Activated T-cell treated with anti-CD3 and anti-CD28 coated beads, Interleukin-2, amount 50 U/mL, for 24 hours (primary cell): ENCODE results near the gene VGLL4.

ENCODE experiments used
- DNase-seq: peaks from one replicate; pipeline ENCODE4 v3.0.0-alpha.2; 2020
- H3K27ac Mint-ChIP-seq: 2 replicates; pipeline ENCODE4 v1.8.0; 2020; ENCODE audit warnings: mild to moderate bottlenecking, mixed read lengths
- H3K27me3 Mint-ChIP-seq: 2 replicates; pipeline ENCODE4 v1.8.0; 2020; ENCODE audit warnings: mixed read lengths
- H3K36me3 Mint-ChIP-seq: 2 replicates; pipeline ENCODE4 v1.8.0; 2020; ENCODE audit warnings: low read depth, mixed read lengths
- H3K4me1 Mint-ChIP-seq: 2 replicates; pipeline ENCODE4 v1.8.0; 2020; ENCODE audit warnings: low read depth, mixed read lengths
- H3K4me3 Mint-ChIP-seq: 2 replicates; pipeline ENCODE4 v1.8.0; 2020; ENCODE audit warnings: mild to moderate bottlenecking, moderate library complexity, mixed read lengths
- H3K9me3 Mint-ChIP-seq: 2 replicates; pipeline ENCODE4 v1.8.0; 2020; ENCODE audit warnings: mixed read lengths

Gene VGLL4

GRCh38 chr3:11558411-11558903 is 85.3 kb downstream of the VGLL4 start:
- Mint-ChIP-seq H3K4me1 (peaks cover 14% of the 10 kb centered on the region), H3K9me3 (no peaks in the 10 kb centered on the region), H3K36me3 (peaks cover 85% of the 10 kb centered on the region)

GRCh38 chr3:11558002-11558401 is 85.7 kb downstream of the VGLL4 start:
- H3K9me3 Mint-ChIP-seq: no peaks in the 10 kb centered on the region
- DNase-seq: no peak
- H3K36me3 Mint-ChIP-seq: peaks cover 85% of the 10 kb centered on the region
- peaks cover 14% of the 10 kb centered on the region for H3K4me1 Mint-ChIP-seq
- no peaks in the 10 kb centered on the region for H3K27me3 Mint-ChIP-seq
- peak overlapping the region; percentile 76 for H3K27ac Mint-ChIP-seq
- H3K4me3 Mint-ChIP-seq: no peak overlapping the region

More at GRCh38 chr3:11558411-11558903, 85.3 kb downstream of the VGLL4 start:
- Mint-ChIP-seq H3K4me3 (no peak overlapping the region), H3K27ac (peak overlapping the region; percentile 76), H3K27me3 (no peaks in the 10 kb centered on the region)
- no peak for DNase-seq

GRCh38 chr3:11556851-11557644 is 86.7 kb downstream of the VGLL4 start:
- H3K4me3 Mint-ChIP-seq: no peak overlapping the region
- peaks cover 2% of the 10 kb centered on the region for H3K9me3 Mint-ChIP-seq
- H3K4me1 Mint-ChIP-seq: peaks cover 14% of the 10 kb centered on the region
- peaks cover 87% of the 10 kb centered on the region for H3K36me3 Mint-ChIP-seq
- DNase-seq: no peak
- H3K27me3 Mint-ChIP-seq: no peaks in the 10 kb centered on the region
- H3K27ac Mint-ChIP-seq: no peak overlapping the region

GRCh38 chr3:11555881-11556633 is 87.7 kb downstream of the VGLL4 start:
- peak overlapping the region; percentile 26 for H3K27ac Mint-ChIP-seq
- peaks cover 14% of the 10 kb centered on the region for H3K4me1 Mint-ChIP-seq
- DNase-seq: no peak
- H3K36me3 Mint-ChIP-seq: peaks cover 86% of the 10 kb centered on the region
- H3K9me3 Mint-ChIP-seq: peaks cover 2% of the 10 kb centered on the region
- H3K4me3 Mint-ChIP-seq: no peak overlapping the region
- H3K27me3 Mint-ChIP-seq: no peaks in the 10 kb centered on the region

GRCh38 chr3:11555211-11555782 is 88.4 kb downstream of the VGLL4 start:
- Mint-ChIP-seq H3K36me3 (peaks cover 84% of the 10 kb centered on the region), H3K27me3 (no peaks in the 10 kb centered on the region), H3K4me3 (no peak overlapping the region), H3K9me3 (peaks cover 2% of the 10 kb centered on the region), H3K27ac (peak overlapping the region; percentile 26), H3K4me1 (peaks cover 14% of the 10 kb centered on the region)
- no peak for DNase-seq

GRCh38 chr3:11554666-11555065 is 89.0 kb downstream of the VGLL4 start:
- Mint-ChIP-seq H3K36me3 (peaks cover 80% of the 10 kb centered on the region), H3K4me3 (no peak overlapping the region), H3K9me3 (peaks cover 2% of the 10 kb centered on the region), H3K4me1 (peaks cover 14% of the 10 kb centered on the region), H3K27me3 (no peaks in the 10 kb centered on the region), H3K27ac (peak overlapping the region; percentile 50)
- no peak for DNase-seq

- H3K9me3 Mint-ChIP-seq: peaks cover 2% of the 10 kb centered on the region
- H3K27ac Mint-ChIP-seq: no peak overlapping the region
- no peak for DNase-seq
- H3K4me1 Mint-ChIP-seq: peaks cover 14% of the 10 kb centered on the region
- peaks cover 78% of the 10 kb centered on the region for H3K36me3 Mint-ChIP-seq
- no peak overlapping the region for H3K4me3 Mint-ChIP-seq
- H3K27me3 Mint-ChIP-seq: no peaks in the 10 kb centered on the region
Measured at GRCh38 chr3:11554236-11554610, 89.5 kb downstream of the VGLL4 start.

GRCh38 chr3:11553436-11554235 is 90.1 kb downstream of the VGLL4 start:
- DNase-seq: no peak
- Mint-ChIP-seq H3K9me3 (peaks cover 2% of the 10 kb centered on the region), H3K27ac (no peak overlapping the region), H3K4me3 (no peak overlapping the region), H3K36me3 (peaks cover 77% of the 10 kb centered on the region), H3K27me3 (no peaks in the 10 kb centered on the region), H3K4me1 (peaks cover 14% of the 10 kb centered on the region)

GRCh38 chr3:11552289-11553264 is 91.1 kb downstream of the VGLL4 start:
- Mint-ChIP-seq H3K9me3 (peaks cover 4% of the 10 kb centered on the region), H3K27me3 (no peaks in the 10 kb centered on the region), H3K27ac (peak overlapping the region; percentile 61), H3K36me3 (peaks cover 71% of the 10 kb centered on the region), H3K4me1 (peaks cover 7% of the 10 kb centered on the region), H3K4me3 (no peak overlapping the region)
- DNase-seq: no peak

GRCh38 chr3:11551036-11551435 is 92.7 kb downstream of the VGLL4 start:
- Mint-ChIP-seq H3K9me3 (peaks cover 14% of the 10 kb centered on the region), H3K27me3 (no peaks in the 10 kb centered on the region), H3K36me3 (peaks cover 67% of the 10 kb centered on the region), H3K4me1 (peaks cover 13% of the 10 kb centered on the region), H3K4me3 (no peak overlapping the region), H3K27ac (peak overlapping the region; percentile 27)
- no peak for DNase-seq

GRCh38 chr3:11549580-11550140 is 94.1 kb downstream of the VGLL4 start:
- no peak overlapping the region for H3K27ac Mint-ChIP-seq
- no peak overlapping the region for H3K4me3 Mint-ChIP-seq
- H3K4me1 Mint-ChIP-seq: peaks cover 13% of the 10 kb centered on the region
- DNase-seq: no peak
- peaks cover 56% of the 10 kb centered on the region for H3K36me3 Mint-ChIP-seq
- no peaks in the 10 kb centered on the region for H3K27me3 Mint-ChIP-seq
- peaks cover 14% of the 10 kb centered on the region for H3K9me3 Mint-ChIP-seq

- Mint-ChIP-seq H3K4me3 (no peak overlapping the region), H3K27ac (no peak overlapping the region), H3K36me3 (peaks cover 48% of the 10 kb centered on the region), H3K9me3 (peaks cover 14% of the 10 kb centered on the region), H3K27me3 (no peaks in the 10 kb centered on the region), H3K4me1 (peaks cover 13% of the 10 kb centered on the region)
- no peak for DNase-seq
Measured at GRCh38 chr3:11548721-11549131, 95.0 kb downstream of the VGLL4 start.

GRCh38 chr3:11547498-11547897 is 96.2 kb downstream of the VGLL4 start:
- peaks cover 13% of the 10 kb centered on the region for H3K4me1 Mint-ChIP-seq
- H3K36me3 Mint-ChIP-seq: peaks cover 36% of the 10 kb centered on the region
- H3K27ac Mint-ChIP-seq: peak overlapping the region; percentile 76
- no peak overlapping the region for H3K4me3 Mint-ChIP-seq
- peaks cover 12% of the 10 kb centered on the region for H3K9me3 Mint-ChIP-seq
- no peak for DNase-seq
- no peaks in the 10 kb centered on the region for H3K27me3 Mint-ChIP-seq
